GM21360 (cell line): ENCODE data around the gene VCAN.

Experiments used
- ATAC-seq: cut with Tn5 transposase; IDR thresholded peaks from one replicate; pipeline ENCODE4 v1.9.1; 2021; ENCODE audit warnings: mild to moderate bottlenecking, moderate library complexity; ENCODE audit not compliant: unreplicated experiment

The VCAN gene

GRCh38 chr5:83527722-83528438, 56.3 kb downstream of the VCAN start:
- ATAC-seq, result no peak

DNA sequence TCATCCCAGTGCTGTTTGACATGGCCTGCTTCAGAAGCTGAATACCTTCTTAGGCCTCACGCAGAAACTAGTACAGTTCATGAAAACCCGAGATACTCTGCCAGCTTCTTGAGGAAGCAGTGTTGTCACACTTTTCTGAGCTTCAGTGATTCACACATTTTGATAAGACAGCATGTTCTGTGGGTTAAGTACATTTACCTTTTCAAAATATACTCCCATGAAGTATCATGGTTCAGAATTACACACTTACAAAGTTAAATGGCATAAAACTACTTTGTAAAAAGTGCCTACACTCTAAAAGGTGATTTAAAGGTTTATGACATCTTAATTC, 56.9 kb downstream of the VCAN start:
- ATAC-seq, result no peak

GRCh38 chr5:83530193-83530592, 58.6 kb downstream of the VCAN start:
- no peak for ATAC-seq

- no peak for ATAC-seq
Observed at GRCh38 chr5:83531661-83532060, 60.1 kb downstream of the VCAN start.

DNA sequence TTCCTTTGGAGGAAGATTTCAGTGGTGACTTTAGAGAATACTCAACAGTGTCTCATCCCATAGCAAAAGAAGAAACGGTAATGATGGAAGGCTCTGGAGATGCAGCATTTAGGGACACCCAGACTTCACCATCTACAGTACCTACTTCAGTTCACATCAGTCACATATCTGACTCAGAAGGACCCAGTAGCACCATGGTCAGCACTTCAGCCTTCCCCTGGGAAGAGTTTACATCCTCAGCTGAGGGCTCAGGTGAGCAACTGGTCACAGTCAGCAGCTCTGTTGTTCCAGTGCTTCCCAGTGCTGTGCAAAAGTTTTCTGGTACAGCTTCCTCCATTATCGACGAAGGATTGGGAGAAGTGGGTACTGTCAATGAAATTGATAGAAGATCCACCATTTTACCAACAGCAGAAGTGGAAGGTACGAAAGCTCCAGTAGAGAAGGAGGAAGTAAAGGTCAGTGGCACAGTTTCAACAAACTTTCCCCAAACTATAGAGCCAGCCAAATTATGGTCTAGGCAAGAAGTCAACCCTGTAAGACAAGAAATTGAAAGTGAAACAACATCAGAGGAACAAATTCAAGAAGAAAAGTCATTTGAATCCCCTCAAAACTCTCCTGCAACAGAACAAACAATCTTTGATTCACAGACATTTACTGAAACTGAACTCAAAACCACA, 67.4 kb downstream of the VCAN start:
- ATAC-seq, result peak; percentile 88

DNA sequence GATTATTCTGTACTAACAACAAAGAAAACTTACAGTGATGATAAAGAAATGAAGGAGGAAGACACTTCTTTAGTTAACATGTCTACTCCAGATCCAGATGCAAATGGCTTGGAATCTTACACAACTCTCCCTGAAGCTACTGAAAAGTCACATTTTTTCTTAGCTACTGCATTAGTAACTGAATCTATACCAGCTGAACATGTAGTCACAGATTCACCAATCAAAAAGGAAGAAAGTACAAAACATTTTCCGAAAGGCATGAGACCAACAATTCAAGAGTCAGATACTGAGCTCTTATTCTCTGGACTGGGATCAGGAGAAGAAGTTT, 67.9 kb downstream of the VCAN start:
- no peak for ATAC-seq

- no peak for ATAC-seq
Observed at GRCh38 chr5:83540105-83540504, 68.6 kb downstream of the VCAN start.

GRCh38 chr5:83540783-83541182, 69.2 kb downstream of the VCAN start:
- ATAC-seq, result no peak

GRCh38 chr5:83542839-83543238, 71.3 kb downstream of the VCAN start:
- no peak for ATAC-seq

GRCh38 chr5:83543898-83544297, 72.4 kb downstream of the VCAN start:
- ATAC-seq, result no peak

- ATAC-seq, result no peak
Observed at GRCh38 chr5:83547161-83547560, 75.6 kb downstream of the VCAN start.

DNA sequence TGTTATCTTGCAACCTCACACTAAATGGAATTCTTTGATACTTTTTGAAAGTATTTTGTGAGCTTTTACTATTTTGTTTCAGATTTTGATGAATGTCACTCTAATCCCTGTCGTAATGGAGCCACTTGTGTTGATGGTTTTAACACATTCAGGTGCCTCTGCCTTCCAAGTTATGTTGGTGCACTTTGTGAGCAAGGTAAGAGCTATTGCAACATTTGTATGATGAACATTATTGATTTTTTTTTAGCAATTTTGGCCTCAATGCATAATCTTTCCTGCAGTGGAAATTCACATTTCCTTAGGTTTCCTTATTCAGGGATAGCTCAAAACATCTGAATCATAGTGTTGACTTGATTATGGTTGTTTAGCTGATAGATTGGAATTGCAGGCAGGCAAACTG, 76.3 kb downstream of the VCAN start:
- no peak for ATAC-seq

- no peak for ATAC-seq
Observed at GRCh38 chr5:83548581-83548980, 77.0 kb downstream of the VCAN start.

GRCh38 chr5:83549076-83549475, 77.5 kb downstream of the VCAN start:
- no peak for ATAC-seq

DNA sequence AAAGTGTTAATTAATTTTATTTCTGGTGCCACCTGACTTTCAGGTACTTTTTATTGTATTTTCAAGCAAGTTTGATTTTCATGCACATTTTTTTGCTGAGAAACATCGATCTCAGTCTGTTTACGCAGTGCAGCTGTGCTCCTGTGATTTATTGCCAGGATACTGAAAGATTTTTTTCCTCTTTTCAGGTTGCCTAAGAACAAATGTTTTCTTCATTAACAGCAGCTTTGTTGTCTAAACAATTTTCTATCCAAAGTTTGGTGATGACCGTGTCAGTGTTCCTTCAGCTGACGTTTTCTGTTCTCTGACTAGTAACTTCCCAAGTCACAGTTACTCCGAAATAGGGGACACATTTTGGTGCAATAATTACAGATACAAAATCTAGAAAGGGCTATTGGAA, 78.1 kb downstream of the VCAN start:
- ATAC-seq, result no peak

DNA sequence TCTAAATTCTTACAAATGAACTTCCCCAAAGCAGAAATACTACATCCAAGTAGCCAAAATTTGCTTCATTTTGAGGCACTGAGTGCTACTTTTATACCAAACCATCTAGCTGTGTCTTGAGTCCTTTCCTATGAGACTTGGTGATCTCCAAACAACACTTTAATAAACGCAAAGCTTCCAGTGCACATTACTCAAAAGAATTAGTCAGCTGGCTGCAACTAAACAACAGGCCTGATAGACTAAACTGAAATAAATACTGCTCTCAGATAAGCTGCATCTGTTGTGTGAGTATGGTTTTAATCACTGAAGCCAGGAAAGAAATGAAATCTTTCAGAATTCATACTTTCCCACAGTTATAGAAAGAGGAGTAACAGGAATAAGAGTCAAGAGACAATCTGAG, 80.3 kb downstream of the VCAN start:
- no peak for ATAC-seq

DNA sequence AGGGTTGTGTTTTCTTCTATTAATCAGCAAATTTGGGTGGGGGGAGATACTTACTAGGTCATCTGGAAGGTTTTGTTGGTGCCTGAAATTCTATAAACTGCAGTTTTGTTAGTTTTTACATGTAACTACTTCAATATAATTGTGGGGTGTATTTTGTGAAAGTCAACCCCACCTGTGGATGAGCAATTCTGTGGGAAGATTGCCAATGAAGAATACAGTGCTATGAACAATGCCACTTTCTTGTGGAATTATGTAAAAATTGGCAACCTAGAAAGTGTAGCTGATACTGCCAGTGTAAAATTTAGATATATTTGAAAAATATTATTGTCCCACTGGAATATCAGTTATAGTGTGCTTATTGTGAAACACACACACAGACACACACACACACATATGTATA, 80.7 kb downstream of the VCAN start:
- no peak for ATAC-seq

DNA sequence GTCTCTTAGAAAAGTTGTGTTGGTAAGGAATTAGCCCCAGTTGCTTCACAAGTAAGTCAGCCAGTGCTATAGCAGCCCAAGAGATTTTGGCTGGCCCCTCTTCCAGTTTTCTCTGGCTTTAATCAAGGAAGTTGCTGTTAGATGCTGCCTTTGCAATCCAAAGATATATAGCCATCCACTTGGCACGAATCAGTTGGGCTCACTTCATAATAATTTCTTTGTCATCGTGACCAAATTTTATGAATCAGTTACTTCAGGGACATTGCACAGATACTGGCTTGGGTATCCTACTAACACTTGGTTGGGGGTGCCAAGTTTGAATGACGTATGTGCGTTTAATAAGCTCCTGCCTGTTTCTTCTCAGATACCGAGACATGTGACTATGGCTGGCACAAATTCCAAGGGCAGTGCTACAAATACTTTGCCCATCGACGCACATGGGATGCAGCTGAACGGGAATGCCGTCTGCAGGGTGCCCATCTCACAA, 81.5 kb downstream of the VCAN start:
- no peak for ATAC-seq

GRCh38 chr5:83554133-83554532, 82.6 kb downstream of the VCAN start:
- no peak for ATAC-seq

DNA sequence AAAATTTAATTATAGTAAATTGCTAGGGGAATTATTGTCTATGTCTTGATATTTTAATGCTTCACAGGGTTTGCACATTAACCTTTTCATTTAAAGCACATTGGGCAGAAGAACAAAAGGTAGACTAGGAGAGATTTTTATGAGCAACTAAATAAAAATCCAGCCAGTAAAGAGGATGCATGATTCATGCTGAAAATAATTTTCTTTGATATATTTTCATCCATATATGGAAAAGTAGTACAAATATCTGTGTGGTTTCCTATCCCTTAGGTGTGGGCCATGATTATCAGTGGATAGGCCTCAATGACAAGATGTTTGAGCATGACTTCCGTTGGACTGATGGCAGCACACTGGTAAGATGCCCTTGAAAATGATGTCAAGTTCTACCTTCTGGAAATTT, 83.1 kb downstream of the VCAN start:
- ATAC-seq, result no peak

DNA sequence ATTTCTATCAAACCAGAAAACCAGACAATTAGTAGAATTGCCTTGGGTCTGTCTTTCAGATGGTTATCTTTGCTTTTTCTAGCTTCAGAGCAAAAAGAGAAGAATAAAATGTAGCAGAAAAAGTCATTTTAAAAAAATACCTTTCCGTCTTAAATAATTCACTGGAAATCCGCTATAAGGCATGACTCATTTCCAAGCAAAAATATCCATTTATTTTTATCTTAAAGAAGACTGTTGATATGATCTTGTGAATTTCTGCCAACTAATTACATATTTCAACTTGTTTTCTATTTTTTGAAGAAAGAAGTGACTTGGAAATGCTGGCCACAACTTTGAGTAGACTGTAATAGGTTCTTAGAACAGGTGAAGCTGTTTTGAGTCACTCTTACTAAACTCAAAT, 83.7 kb downstream of the VCAN start:
- ATAC-seq, result no peak

DNA sequence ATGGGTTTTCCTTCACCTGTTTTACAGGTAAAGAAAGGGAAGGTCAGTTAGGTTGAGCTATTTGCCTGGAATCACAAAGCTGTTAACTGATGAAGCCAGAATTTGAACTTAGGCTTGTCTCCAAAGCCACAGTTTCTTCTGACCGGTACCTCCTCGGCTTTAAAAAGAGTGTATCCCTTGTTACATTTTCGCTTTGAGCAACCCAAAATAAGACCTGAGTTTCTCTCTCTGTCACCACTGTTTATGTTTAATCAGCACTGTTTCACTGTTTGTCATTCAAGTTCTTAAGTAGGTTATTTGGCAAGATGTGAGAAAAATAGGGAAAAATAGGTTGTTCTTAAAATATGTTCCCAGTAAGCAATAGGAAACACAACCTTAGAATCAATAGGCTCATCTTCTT, 84.6 kb downstream of the VCAN start:
- peak; percentile 86 for ATAC-seq
